Neural cell (in vitro differentiated cells): ENCODE results near the gene DNM3.

Experiments used
- CTCF ChIP-seq: fragments of 450-650 bp; IDR thresholded peaks from 2 replicates; pipeline ENCODE4 v1.5.1; 2014; ENCODE audit warnings: antibody characterized with exemption, mild to moderate bottlenecking, moderate library complexity; ENCODE audit not compliant: poor library complexity, severe bottlenecking
- EZH2 ChIP-seq: fragments of 200-600, 300-800 bp; shearing (Covaris generic), sonication (generic); IDR thresholded peaks from 2 replicates; pipeline ENCODE4 v1.6.1; 2014; ENCODE audit warnings: antibody characterized with exemption, low read length, borderline replicate concordance, mild to moderate bottlenecking; ENCODE audit not compliant: insufficient read depth, poor library complexity, severe bottlenecking

GRCh38 chr1:171902527-171902926 is 61.2 kb downstream of the DNM3 start:
- TF ChIP-seq CTCF (no peak), EZH2 (no peak)
